Measurements from ENCODE around the gene KRTAP12-2.

The KRTAP12-2 gene

DNA sequence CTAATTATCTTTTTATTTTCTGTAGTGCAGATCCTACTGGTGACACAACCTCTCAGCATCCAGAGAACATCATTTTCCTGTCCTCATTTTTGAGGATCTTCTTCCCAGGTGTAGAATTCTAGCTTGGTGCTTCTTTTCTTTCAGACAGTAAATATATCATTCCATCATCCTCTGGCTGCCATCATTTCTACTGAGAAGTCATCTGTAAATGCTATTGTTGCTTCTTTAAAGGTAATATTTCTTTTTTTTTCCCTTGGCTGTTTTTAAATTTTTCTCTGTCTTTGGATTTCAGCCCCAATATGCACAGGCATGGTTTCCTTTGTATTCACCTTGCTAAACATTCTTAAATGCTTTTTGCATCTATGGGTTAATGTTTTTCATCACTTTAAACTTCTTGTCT lies 43.2 kb downstream of the KRTAP12-2 start:
- no peak for DNase-seq

DNA sequence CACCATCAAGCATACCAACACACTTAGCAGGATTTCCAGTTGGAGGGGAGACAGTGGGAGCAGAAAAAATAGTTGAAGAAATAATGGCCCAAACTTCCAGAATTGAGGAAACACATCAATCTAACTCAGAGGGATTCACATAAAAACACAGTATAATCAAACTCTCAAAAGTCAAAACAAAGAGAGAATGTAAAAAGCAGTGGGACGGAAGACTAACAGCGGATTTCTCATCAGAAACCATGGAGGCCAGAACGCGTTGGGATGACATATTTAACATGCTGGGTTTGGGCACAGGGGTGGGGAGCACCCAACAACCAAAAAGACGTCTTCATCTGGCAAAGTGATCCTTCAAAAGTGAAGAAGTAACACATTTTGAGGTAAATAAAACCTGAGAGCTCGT lies 46.8 kb downstream of the KRTAP12-2 start:
- DNase-seq: no peak

DNA sequence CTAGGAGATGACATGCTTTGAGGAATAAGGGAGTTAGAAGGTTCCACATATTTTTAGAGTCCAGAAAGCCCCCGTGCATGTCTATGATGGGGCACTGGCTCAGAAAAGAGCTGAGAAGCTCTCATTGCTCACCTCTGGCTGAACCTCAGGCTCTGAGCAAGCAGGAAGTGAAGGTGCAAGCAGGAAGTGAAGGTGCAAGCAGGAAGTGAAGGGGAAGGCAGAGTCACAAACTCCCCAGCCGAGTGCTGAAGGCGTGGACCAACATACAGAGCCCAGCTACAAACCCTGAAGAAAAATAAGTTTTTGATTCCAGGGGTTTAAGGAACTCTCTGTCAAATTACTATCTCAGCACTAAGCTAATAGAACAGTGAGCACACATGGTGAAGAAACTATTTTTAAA lies 47.8 kb downstream of the KRTAP12-2 start:
- no peak for DNase-seq

DNA sequence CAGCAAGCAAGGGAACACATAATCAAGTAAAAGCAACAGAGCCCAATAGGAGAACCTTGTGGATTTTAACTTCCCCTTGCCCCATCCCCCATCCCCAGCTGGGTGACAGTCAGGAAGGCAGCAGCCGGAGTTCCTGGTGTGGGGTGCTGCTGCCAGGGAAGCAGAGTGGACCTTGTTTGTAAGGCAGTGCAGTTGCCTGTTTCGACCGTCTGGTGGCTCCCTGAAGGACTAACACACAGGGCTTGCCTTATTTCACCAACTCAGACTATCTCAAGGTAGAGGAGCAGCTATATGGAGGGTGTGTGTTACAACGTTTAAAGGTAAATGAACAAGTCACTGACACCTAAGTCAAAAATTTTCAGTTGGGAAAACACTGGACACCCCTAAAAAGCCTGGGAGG lies 48.2 kb downstream of the KRTAP12-2 start:
- peak in 2 of 3 donors; percentile 24 to 49 for DNase-seq

DNA sequence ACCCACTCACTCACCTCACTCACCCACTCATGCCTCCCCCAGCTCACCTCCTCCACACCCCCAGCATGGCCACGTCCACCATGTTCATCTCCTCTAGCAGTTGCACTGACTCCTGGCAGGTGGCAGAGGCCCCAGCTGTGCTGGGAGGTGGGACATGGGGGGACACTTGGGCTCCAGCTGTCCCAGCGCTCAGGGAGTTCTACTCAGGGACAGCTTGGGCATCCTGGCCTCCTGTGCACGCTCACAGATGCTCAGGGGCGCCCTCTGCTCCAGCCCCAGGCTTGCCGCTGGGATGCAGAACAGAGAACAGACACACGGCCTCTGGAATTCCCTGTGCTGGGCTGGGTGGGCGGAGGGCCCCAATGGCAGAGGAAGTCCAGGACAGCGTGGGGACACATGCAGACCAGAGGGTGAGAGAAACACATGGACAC lies 49.6 kb downstream of the KRTAP12-2 start:
- DNase-seq: no peak

DNA sequence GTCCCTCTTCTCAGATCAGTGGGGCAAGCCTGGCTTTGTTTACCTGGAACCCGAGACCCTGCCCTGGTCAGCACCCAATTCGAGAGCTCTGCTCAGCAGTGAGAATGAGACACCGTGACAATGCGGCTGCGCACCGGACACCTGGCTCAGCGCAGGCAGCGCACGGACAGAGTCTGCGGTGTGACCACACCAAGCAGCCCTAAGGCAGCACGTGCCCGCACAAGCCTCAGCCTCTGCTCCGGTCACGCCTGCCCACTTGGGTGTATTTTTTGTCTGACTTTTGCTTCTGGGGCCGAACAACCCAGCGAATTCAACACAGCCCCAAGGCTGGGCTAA lies 50.2 kb downstream of the KRTAP12-2 start:
- no peak for DNase-seq

All from suppressor macrophage treated with lipopolysaccharide for 1 hour (primary cell).